ENCODE data around the gene FMN1. TPM values are rescaled to one million over a fixed set of nuclear protein-coding genes. Genes with fewer than 3 reads are reported as not detected.

The FMN1 gene
- polyA plus RNA-seq, 1 experiment: 3.7 TPM

DNA sequence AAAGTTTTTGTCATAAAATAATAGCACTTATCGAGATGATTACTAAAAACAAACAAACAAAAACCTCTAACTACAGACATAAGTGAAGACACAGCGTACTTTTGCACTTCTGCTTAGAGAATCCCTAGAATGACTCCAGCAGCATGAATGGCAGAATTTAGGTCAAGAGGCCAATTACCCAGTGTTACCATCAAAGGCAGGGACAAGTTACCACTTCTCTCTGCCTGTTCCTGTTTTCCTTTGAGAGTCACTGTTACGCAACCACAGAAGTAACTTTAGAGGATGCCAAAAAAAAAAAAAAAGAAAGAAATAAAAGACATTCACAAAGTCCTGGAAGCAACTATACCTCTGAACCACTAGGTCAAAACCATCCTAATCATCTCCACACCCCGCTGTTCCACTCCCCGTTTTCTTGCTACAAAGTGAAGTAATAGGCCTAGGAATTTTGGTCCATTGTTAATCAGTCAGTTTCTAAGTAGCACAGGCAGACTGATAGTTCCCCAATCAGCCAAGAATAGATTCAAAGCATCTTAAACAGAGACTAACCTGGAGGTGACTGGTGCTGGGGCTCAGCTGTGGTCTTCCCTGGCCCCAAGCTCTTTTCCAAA is 41.9 kb downstream of the FMN1 start:
- Histone ChIP-seq H3K9me3 (ENCODE audit: control insufficient read depth, insufficient read depth, low read length) (no peaks in the 10 kb centered on the region; the same call in 1 of the 2 replicates), H3K4me3 (ENCODE audit: low read depth, low read length) (no peak overlapping the region), H3K27me3 (ENCODE audit: control insufficient read depth, insufficient read depth, low read length) (peaks cover 7% of the 10 kb centered on the region), H3K27ac (ENCODE audit: low read depth, low read length) (no peak overlapping the region)
- DNase-seq (ENCODE audit: low read depth, low spot score): no peak
- POLR2A ChIA-PET: no interaction called here
- TF ChIP-seq, protein P1, sequence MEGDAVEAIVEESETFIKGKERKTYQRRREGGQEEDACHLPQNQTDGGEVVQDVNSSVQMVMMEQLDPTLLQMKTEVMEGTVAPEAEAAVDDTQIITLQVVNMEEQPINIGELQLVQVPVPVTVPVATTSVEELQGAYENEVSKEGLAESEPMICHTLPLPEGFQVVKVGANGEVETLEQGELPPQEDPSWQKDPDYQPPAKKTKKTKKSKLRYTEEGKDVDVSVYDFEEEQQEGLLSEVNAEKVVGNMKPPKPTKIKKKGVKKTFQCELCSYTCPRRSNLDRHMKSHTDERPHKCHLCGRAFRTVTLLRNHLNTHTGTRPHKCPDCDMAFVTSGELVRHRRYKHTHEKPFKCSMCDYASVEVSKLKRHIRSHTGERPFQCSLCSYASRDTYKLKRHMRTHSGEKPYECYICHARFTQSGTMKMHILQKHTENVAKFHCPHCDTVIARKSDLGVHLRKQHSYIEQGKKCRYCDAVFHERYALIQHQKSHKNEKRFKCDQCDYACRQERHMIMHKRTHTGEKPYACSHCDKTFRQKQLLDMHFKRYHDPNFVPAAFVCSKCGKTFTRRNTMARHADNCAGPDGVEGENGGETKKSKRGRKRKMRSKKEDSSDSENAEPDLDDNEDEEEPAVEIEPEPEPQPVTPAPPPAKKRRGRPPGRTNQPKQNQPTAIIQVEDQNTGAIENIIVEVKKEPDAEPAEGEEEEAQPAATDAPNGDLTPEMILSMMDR (IDR thresholded peaks at IDR 0.05; ENCODE audit: low read depth, low read length): no peak
- CTCF ChIA-PET: no interaction called here

GRCh38 chr15:33150971-33151370 is 43.5 kb downstream of the FMN1 start:
- CTCF ChIA-PET: interaction anchor here (1.4 kb wide), 1 partner anchor 65 kb away, joined by 6 read pairs; no protein-coding TSS in a partner anchor
- DNase-seq (ENCODE audit: low read depth, low spot score): no peak

DNA sequence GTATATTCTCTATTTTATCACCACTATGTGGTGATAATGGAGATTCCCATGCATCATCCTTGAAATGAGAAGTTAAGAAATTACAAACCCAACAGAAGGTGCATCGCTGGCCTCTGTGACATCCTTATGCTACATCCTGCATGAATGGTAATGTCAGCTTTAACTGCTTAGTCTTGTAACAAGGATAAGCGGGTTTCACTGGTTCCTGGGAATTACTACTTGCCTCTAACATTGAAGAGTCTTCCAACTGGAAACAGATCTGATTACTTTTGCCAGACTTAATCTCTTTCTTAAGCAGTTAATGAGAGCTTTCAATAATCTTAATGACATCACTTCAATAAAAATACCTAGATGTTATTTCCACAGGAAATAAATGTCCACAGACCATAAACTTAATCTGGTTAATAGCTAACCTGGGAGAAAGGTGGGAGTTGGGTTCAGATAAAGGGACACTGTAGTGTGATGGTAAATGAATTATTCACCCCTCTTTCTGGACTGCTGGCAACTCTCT is 44.0 kb downstream of the FMN1 start:
- TF ChIP-seq, protein P1 (IDR thresholded peaks at IDR 0.05; ENCODE audit: low read depth, low read length): no peak
- ChIA-PET CTCF (interaction anchor here (1.4 kb wide), 1 partner anchor 64 kb away, joined by 6 read pairs; no protein-coding TSS in a partner anchor), POLR2A (no interaction called here)
- DNase-seq (ENCODE audit: low read depth, low spot score): no peak
- peaks cover 5% of the 10 kb centered on the region for H3K27me3 ChIP-seq (ENCODE audit: control insufficient read depth, insufficient read depth, low read length)
- no peak overlapping the region for H3K4me3 ChIP-seq (ENCODE audit: low read depth, low read length)
- H3K27ac ChIP-seq (ENCODE audit: low read depth, low read length): no peak overlapping the region
- H3K9me3 ChIP-seq (ENCODE audit: control insufficient read depth, insufficient read depth, low read length): no peaks in the 10 kb centered on the region; the same call in 1 of the 2 replicates

More at GRCh38 chr15:33150971-33151370, 43.5 kb downstream of the FMN1 start:
- Histone ChIP-seq H3K9me3 (ENCODE audit: control insufficient read depth, insufficient read depth, low read length) (no peaks in the 10 kb centered on the region; the same call in 1 of the 2 replicates), H3K27ac (ENCODE audit: low read depth, low read length) (no peak overlapping the region), H3K27me3 (ENCODE audit: control insufficient read depth, insufficient read depth, low read length) (peaks cover 5% of the 10 kb centered on the region), H3K4me3 (ENCODE audit: low read depth, low read length) (no peak overlapping the region)
- POLR2A ChIA-PET: no interaction called here
- TF ChIP-seq, protein P1 (IDR thresholded peaks at IDR 0.05; ENCODE audit: low read depth, low read length): no peak

- Histone ChIP-seq H3K9me3 (ENCODE audit: control insufficient read depth, insufficient read depth, low read length) (no peaks in the 10 kb centered on the region; the same call in 1 of the 2 replicates), H3K27me3 (ENCODE audit: control insufficient read depth, insufficient read depth, low read length) (peaks cover 5% of the 10 kb centered on the region), H3K4me3 (ENCODE audit: low read depth, low read length) (no peak overlapping the region), H3K27ac (ENCODE audit: low read depth, low read length) (no peak overlapping the region)
- no peak for DNase-seq (ENCODE audit: low read depth, low spot score)
- POLR2A ChIA-PET: no interaction called here
- TF ChIP-seq, protein P1 (IDR thresholded peaks at IDR 0.05; ENCODE audit: low read depth, low read length): no peak
- CTCF ChIA-PET: interaction anchor here (1.4 kb wide), 1 partner anchor 64 kb away, joined by 5 read pairs; no protein-coding TSS in a partner anchor
Observed at GRCh38 chr15:33149919-33150318, 44.6 kb downstream of the FMN1 start.

- Histone ChIP-seq H3K4me3 (ENCODE audit: low read depth, low read length) (no peak overlapping the region), H3K27ac (ENCODE audit: low read depth, low read length) (no peak overlapping the region), H3K27me3 (ENCODE audit: control insufficient read depth, insufficient read depth, low read length) (no peaks in the 10 kb centered on the region), H3K9me3 (ENCODE audit: control insufficient read depth, insufficient read depth, low read length) (no peaks in the 10 kb centered on the region)
- POLR2A ChIA-PET: no interaction called here
- TF ChIP-seq, protein P1 (IDR thresholded peaks at IDR 0.05; ENCODE audit: low read depth, low read length): no peak
- no peak for DNase-seq (ENCODE audit: low read depth, low spot score)
- CTCF ChIA-PET: interaction anchor here (1.1 to 1.2 kb wide), 2 partner anchors 16 to 62 kb away, joined by 3 read pairs; no protein-coding TSS in a partner anchor
Observed at GRCh38 chr15:33148129-33148751, 46.3 kb downstream of the FMN1 start.

All from AG04450 (cell line).